K562 (cell line): ENCODE data around the gene C2orf81.

Experiments
- BMI1 ChIP-seq: fragments of 150-350 bp; IDR thresholded peaks from 2 replicates; pipeline ENCODE4 v1.6.1; 2014; ENCODE audit warnings: low read length
- FOXM1 ChIP-seq, 2 experiments: fragments of 450-650 bp in 1 of 2; sonication (generic) in 1 of 2; formaldehyde crosslinking in 1 of 2; IDR thresholded peaks; 2 replicates each; pipeline versions ENCODE4 v1.6.1 to v1.9.0; 2017 to 2022; ENCODE audit warnings: low read depth in 2 of 2, mild to moderate bottlenecking in 2 of 2, missing genetic modification reagents in 1 of 2, moderate library complexity in 1 of 2
- POLR2A ChIP-seq: fragments of 450-650 bp; conservative IDR thresholded peaks from 2 replicates; pipeline ENCODE4 v1.6.1; 2016
- SREBF1 ChIP-seq: fragments of 150-350 bp; IDR thresholded peaks from 2 replicates; pipeline ENCODE4 v1.6.1; 2014; ENCODE audit warnings: antibody characterized with exemption, low read depth, low read length, borderline replicate concordance

GRCh38 chr2:74379851-74380789, 41.3 kb downstream of the C2orf81 start, which contains the start of gene DCTN1:
- no peak for TF ChIP-seq SREBF1
- no peak for TF ChIP-seq POLR2A
- TF ChIP-seq BMI1, result no peak
- TF ChIP-seq FOXM1 (IDR thresholded peaks at IDR 0.05; ENCODE audit: low read depth), result no peak
- TF ChIP-seq FOXM1 (CRISPR knock-in tag; IDR thresholded peaks at IDR 0.05; ENCODE audit: low read depth), result no peak
